GM12865 (cell line): ENCODE results near the gene SRPRB.

Experiments
- DNase-seq: peaks from one replicate; pipeline ENCODE4 v3.0.0; 2010; ENCODE audit warnings: low read depth
- H3K4me3 ChIP-seq: 2 replicates; pipeline ENCODE4 v1.5.1; 2011; ENCODE audit warnings: mild to moderate bottlenecking, low read depth, low read length, control low read depth
- TF ChIP-seq, protein P1 (sequence below): IDR thresholded peaks from 2 replicates; pipeline ENCODE4 v1.5.1; 2011; ENCODE audit warnings: low read length, control low read depth, low read depth, inconsistent platforms; ENCODE audit not compliant: insufficient read depth; ENCODE audit errors: missing control alignments

Gene SRPRB

DNA sequence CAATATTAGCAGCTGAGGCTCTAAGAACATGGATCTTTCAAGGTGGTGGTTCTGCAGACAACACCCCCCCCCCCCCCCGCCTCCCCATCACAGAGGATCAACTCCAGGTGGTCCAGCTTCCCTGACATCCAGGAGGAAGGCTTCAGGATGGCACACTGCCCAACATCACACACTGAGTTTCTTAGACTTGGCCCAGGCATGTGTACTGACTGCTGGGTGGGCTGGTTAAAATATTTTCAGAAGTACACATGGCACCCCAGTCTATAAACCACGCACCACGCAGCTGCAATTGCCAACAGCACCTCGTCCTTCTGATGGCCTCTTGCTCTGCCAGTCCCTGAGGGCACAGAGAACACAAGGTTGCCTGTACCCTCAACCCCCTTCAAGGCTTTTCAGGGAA, 22.1 kb downstream of the SRPRB start:
- TF ChIP-seq, protein P1, sequence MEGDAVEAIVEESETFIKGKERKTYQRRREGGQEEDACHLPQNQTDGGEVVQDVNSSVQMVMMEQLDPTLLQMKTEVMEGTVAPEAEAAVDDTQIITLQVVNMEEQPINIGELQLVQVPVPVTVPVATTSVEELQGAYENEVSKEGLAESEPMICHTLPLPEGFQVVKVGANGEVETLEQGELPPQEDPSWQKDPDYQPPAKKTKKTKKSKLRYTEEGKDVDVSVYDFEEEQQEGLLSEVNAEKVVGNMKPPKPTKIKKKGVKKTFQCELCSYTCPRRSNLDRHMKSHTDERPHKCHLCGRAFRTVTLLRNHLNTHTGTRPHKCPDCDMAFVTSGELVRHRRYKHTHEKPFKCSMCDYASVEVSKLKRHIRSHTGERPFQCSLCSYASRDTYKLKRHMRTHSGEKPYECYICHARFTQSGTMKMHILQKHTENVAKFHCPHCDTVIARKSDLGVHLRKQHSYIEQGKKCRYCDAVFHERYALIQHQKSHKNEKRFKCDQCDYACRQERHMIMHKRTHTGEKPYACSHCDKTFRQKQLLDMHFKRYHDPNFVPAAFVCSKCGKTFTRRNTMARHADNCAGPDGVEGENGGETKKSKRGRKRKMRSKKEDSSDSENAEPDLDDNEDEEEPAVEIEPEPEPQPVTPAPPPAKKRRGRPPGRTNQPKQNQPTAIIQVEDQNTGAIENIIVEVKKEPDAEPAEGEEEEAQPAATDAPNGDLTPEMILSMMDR = no peak

DNA sequence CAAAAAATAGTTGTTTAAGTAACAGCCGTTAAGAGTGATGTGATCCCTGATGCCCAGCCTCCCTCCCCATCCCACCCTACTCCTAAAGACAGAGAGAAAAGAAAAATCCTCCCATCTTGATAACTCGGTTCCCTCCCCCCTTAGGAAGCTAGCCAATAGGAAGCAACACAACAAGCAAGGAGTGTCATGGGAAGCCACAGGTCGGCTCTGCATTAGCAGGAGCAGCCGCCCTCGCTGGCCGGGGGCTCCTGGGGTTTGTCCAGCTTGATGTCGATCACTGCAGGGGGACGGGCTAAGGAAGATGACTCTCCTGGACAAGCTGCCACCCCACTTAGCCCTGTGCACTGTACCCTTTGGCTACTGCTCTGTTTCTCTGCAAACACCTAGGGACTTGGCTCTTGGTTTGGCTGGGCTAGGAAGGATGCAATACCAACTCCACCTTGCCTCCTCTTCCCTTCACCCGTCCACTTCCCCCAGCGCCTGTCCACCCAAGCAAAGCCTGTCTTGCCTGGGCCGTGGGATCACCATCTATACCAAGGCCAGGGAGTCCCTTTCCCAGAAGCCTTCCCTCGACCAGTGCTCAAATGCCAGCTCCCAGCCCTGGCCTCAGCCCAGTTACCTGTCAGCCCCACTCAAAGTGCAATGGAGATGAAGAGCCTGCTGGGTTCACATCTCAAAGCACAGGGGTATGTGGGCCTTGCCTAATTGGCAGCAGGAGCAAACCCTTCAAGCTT, 23.1 kb downstream of the SRPRB start:
- H3K4me3 ChIP-seq = no peak overlapping the region
- TF ChIP-seq, protein P1 = no peak
- DNase-seq = no peak

More for the DNA sequence above, 22.1 kb downstream of the SRPRB start:
- DNase-seq = no peak
- no peak overlapping the region for H3K4me3 ChIP-seq

DNA sequence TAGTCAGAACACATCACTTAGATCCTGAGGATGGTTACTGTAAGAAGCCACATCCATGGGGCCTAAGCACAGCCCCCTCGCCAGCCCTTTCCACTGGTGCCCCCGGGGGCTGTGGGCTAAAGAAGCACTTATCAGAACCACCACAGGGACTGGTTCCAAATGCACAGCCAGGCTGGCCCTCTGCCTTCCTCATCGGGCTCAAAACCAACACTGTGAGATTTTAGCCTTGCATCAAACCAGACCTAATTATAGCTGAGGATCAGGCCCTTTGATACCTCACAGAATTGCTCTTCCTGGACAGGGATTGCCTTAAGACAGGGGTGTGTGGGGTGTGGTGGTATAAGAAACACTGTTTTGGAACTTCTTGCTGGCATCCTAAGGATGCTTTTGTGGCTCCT, 23.7 kb downstream of the SRPRB start:
- no peak overlapping the region for H3K4me3 ChIP-seq
- no peak for DNase-seq
- TF ChIP-seq, protein P1 = no peak

DNA sequence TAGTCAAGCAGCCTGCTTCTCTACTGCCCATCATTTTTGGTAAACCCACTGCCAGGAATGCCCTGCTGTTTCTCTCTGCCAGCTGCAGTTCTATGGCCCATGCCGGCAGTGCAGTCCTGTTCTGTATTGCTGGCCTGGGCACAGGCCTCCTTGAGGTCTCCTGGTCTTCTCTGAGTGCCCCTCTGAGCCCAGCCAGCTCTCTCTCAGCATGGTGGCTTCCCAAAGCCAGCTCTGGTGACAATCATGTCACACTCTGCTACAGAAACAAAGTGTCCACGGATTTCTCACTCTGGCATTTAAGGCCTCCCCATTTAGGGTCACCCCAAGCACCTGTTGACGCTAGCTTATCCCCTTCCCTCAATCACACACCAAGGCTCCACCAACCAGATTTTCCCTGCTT, 24.5 kb downstream of the SRPRB start:
- TF ChIP-seq, protein P1 = no peak
- no peak for DNase-seq
- H3K4me3 ChIP-seq = no peak overlapping the region

DNA sequence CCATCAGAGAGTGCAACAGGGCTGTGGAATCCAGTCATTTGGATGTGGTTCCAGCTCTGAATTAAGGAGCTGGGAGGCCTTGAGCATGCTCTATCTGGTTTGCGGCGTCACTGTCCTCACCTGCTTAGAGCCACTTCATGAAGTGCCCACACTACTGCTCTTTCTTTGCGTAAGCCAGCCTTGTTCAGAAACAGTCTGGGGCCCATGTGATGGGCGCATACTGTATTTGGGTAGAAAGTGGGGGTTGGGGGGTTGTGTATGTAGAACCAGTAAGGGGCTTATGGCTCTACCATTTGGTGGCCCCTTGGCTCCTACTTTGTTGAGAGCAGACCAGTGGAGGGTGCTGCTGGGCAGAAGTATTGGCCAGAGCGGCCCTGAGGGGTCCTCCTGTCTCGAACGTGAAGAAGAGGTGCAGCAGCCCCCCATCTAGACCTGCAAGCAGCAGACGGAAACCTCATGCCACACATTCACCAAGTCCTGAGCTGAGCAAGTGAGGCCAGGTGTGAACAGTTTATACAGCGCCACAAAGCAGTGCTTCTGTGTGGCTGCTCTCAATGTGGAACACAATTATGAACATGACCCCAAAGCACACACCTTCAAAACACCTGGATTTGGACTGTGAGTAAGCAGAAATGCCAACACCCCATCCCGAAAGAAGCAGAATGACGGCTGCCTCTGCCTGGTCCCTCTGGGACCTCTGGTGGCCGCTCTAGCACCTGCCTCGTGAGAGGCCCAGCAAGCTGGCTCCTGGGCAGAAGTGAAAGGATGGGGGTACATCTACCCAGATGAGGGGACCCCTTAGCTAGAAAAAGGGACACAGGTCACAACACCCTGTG, 26.6 kb downstream of the SRPRB start:
- DNase-seq = peak; percentile 22
- TF ChIP-seq, protein P1 = peak; percentile 24
- H3K4me3 ChIP-seq = no peak overlapping the region

DNA sequence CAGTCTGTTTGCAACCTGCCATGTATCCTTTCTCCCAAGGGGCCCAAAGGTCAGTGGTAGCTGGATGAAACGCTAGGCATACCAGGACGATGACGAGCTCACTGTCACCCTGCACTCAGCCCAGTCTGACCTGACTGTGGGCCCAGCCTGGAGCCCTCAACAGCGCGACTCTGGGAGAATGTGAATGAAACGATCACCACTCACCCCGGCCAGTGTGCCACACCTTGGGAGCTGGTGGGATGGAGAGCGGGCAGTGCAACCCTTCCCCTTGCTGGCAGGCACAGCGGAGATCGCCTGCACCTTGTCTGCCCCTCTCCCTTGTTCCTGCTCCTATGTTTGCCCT, 27.2 kb downstream of the SRPRB start:
- TF ChIP-seq, protein P1 = no peak
- no peak overlapping the region for H3K4me3 ChIP-seq
- DNase-seq = no peak
